ENCODE measurements around the gene IPO13.

GRCh38 chr1:43975249-43975961, 28.7 kb downstream of the IPO13 start:
- TF ChIP-seq CTCF (conservative IDR thresholded peaks at IDR 0.05; ENCODE audit: low read length), result no peak
- no peak for TF ChIP-seq EZH2phosphoT487 (IDR thresholded peaks at IDR 0.05; ENCODE audit: borderline replicate concordance)
